G401 (cell line): ENCODE measurements around the gene PROCR. TPM values are rescaled to one million over a fixed set of nuclear protein-coding genes. Genes with fewer than 3 reads are reported as not detected.
"Not testable (repeated sequence)": the region's sequence is repeated elsewhere in the genome, so short reads cannot be mapped to it uniquely, and the experiment has no call there.

Experiments
- DNase-seq: peaks from one replicate; pipeline ENCODE4 v3.0.0-alpha.2; 2015; ENCODE audit warnings: low spot score
- in situ Hi-C: cut with HindIII; loops from 2 replicates; pipeline ENCODE4 v1.10.0; 2016; ENCODE audit warnings: low sequenced_read_pairs, mixed read lengths
- total RNA-seq: library from RNA; depleted of rRNA; stranded (reverse); fragments of >200 nt; shearing (Covaris generic); gene quantifications from 2 replicates; pipeline ENCODE4 v1.2.3, GENCODE V29; 2014

PROCR gene
- total RNA-seq, 1 experiment from 2014 or later = 1,430 TPM

- DNase-seq = no peak
- in situ Hi-C loops = no loop called here
These were observed 14.9 kb upstream of the PROCR start for GRCh38 chr20:35156978-35157377.

- DNase-seq, in situ Hi-C loops: not testable (repeated sequence)
These were observed 11.5 kb upstream of the PROCR start for GRCh38 chr20:35160341-35160740.

- DNase-seq, in situ Hi-C loops: not testable (repeated sequence)
These were observed 7.3 kb upstream of the PROCR start for GRCh38 chr20:35164531-35164930.

GRCh38 chr20:35165221-35166185, 6.4 kb upstream of the PROCR start:
- in situ Hi-C loops = no loop called here
- DNase-seq = no peak

- in situ Hi-C loops = no loop called here
- DNase-seq = peak; percentile 92
These were observed 5.5 kb upstream of the PROCR start for GRCh38 chr20:35166242-35166830.

- no peak for DNase-seq
- in situ Hi-C loops = no loop called here
These were observed 4.1 kb upstream of the PROCR start for GRCh38 chr20:35167787-35168186.

GRCh38 chr20:35168701-35169409, 3.0 kb upstream of the PROCR start:
- in situ Hi-C loops, DNase-seq: not testable (repeated sequence)

- no peak for DNase-seq
- in situ Hi-C loops = no loop called here
These were observed 477 bp upstream of the PROCR start for GRCh38 chr20:35171438-35171752.

- in situ Hi-C loops = no loop called here
- DNase-seq = no peak
These were observed 548 bp downstream of the PROCR start for GRCh38 chr20:35172434-35172806.

GRCh38 chr20:35173576-35174192, 1.8 kb downstream of the PROCR start:
- no peak for DNase-seq
- in situ Hi-C loops = no loop called here

- DNase-seq = peak; percentile 54
- in situ Hi-C loops = no loop called here
These were observed 2.8 kb downstream of the PROCR start for GRCh38 chr20:35174458-35175216.

- DNase-seq = no peak
- in situ Hi-C loops = no loop called here
These were observed 4.3 kb downstream of the PROCR start for GRCh38 chr20:35176132-35176531.

GRCh38 chr20:35179292-35180212, 7.7 kb downstream of the PROCR start:
- in situ Hi-C loops = no loop called here
- no peak for DNase-seq

- no peak for DNase-seq
- in situ Hi-C loops = no loop called here
These were observed 8.4 kb downstream of the PROCR start for GRCh38 chr20:35180266-35180665.

- in situ Hi-C loops = no loop called here
- DNase-seq = no peak
These were observed 9.9 kb downstream of the PROCR start for GRCh38 chr20:35181731-35182130.

- in situ Hi-C loops, DNase-seq: not testable (repeated sequence)
These were observed 14.9 kb downstream of the PROCR start for GRCh38 chr20:35186691-35187289.

- DNase-seq = no peak
- in situ Hi-C loops = no loop called here
These were observed 15.8 kb downstream of the PROCR start for GRCh38 chr20:35187584-35188190.
